ENCODE measurements around the gene FSD1L.

DNA sequence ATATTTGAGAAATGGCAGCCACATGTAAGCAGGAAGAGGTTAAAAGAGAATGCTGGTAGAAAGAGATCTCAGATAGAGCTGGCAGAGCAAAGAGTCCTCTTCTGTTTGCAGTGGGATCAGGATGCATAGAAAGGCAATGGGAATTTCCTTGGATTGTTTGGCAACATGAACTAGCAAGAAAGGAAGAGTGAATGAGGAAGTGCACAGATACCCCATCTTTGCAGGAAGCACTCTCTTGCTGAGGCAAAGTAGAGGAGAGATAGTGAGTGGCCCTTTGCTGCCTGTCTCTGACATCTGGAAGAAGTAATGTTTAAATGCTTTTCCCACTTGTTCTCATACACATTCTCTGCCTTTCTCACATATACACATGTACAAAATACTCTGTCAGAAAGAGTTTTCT is 124.6 kb downstream of the FSD1L start:
- TF ChIP-seq, protein P1, sequence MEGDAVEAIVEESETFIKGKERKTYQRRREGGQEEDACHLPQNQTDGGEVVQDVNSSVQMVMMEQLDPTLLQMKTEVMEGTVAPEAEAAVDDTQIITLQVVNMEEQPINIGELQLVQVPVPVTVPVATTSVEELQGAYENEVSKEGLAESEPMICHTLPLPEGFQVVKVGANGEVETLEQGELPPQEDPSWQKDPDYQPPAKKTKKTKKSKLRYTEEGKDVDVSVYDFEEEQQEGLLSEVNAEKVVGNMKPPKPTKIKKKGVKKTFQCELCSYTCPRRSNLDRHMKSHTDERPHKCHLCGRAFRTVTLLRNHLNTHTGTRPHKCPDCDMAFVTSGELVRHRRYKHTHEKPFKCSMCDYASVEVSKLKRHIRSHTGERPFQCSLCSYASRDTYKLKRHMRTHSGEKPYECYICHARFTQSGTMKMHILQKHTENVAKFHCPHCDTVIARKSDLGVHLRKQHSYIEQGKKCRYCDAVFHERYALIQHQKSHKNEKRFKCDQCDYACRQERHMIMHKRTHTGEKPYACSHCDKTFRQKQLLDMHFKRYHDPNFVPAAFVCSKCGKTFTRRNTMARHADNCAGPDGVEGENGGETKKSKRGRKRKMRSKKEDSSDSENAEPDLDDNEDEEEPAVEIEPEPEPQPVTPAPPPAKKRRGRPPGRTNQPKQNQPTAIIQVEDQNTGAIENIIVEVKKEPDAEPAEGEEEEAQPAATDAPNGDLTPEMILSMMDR (IDR thresholded peaks at IDR 0.05), result no peak
- no peak for TF ChIP-seq ZFX (IDR thresholded peaks at IDR 0.05; ENCODE audit: borderline replicate concordance)

Measured in 22Rv1 (cell line).